Prostate gland (tissue), 2 donors: ENCODE measurements around the gene CENPQ.

Experiments
- POLR2A ChIP-seq: fragments of 450-650 bp; IDR thresholded peaks from one replicate; pipeline ENCODE4 v1.6.1; 2016; ENCODE audit warnings: antibody characterized with exemption, mild to moderate bottlenecking
- POLR2AphosphoS5 ChIP-seq: sonication (generic); formaldehyde crosslinking; IDR thresholded peaks from one replicate; pipeline ENCODE4 v1.6.1; 2017; ENCODE audit warnings: antibody characterized with exemption
- TF ChIP-seq, protein P1 (sequence below), 4 experiments: fragments of 200-600 bp in 2 of 4; fragments of 450-650 bp in 2 of 4; sonication (generic) in 2 of 4; IDR thresholded peaks; 1 replicate in 3 of 4; 2 replicates in 1 of 4; pipeline ENCODE4 v1.5.1; 2016 to 2019; ENCODE audit warnings: antibody characterized with exemption in 4 of 4, mild to moderate bottlenecking in 2 of 4, moderate library complexity in 2 of 4

DNA sequence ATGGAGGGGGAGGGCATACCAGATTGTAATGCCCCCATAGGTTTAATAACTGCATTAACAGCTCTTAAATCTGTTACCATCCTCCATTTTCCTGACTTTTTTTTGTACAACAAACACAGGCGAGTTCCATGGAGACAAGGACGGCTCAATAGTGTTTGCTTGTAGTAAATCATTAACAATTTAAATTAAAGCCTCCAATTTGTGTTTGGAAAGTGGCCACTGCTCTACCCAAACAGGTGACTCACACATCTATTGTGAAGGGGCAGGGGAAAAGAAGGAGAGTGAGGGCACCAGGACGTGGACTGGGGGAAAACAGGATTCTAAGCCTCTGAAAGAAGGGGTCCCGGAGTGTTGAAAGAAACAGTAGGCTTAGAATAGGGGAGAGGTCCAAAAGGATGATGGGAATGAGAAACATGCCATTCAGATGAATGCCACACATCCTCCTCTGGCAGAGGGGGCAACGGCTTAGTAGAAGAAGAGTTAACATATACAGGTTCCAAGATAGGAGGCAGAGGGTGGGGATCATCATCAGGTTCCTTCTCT, 43.5 kb downstream of the CENPQ start:
- no peak for TF ChIP-seq POLR2A
- TF ChIP-seq POLR2AphosphoS5, result no peak
- TF ChIP-seq, protein P1, sequence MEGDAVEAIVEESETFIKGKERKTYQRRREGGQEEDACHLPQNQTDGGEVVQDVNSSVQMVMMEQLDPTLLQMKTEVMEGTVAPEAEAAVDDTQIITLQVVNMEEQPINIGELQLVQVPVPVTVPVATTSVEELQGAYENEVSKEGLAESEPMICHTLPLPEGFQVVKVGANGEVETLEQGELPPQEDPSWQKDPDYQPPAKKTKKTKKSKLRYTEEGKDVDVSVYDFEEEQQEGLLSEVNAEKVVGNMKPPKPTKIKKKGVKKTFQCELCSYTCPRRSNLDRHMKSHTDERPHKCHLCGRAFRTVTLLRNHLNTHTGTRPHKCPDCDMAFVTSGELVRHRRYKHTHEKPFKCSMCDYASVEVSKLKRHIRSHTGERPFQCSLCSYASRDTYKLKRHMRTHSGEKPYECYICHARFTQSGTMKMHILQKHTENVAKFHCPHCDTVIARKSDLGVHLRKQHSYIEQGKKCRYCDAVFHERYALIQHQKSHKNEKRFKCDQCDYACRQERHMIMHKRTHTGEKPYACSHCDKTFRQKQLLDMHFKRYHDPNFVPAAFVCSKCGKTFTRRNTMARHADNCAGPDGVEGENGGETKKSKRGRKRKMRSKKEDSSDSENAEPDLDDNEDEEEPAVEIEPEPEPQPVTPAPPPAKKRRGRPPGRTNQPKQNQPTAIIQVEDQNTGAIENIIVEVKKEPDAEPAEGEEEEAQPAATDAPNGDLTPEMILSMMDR (IDR thresholded peaks at IDR 0.05), result no peak
